NB4 (cell line): ENCODE measurements around the gene GABRG3.

Source experiments
- CTCF ChIP-seq: IDR thresholded peaks from one replicate; pipeline ENCODE4 v1.5.1; 2012; ENCODE audit warnings: low read depth, low read length
- POLR2A ChIP-seq: IDR thresholded peaks from 2 replicates; pipeline ENCODE4 v1.6.1; 2011; ENCODE audit warnings: mild to moderate bottlenecking; ENCODE audit not compliant: insufficient read length; ENCODE audit errors: extremely low read depth

GRCh38 chr15:27454281-27455075 is 483.5 kb downstream of the GABRG3 start:
- TF ChIP-seq CTCF (no peak), POLR2A (no peak)
